CD4-positive, alpha-beta T cell treated with Interferon alpha-2 for 1 hour (primary cell): Measurements from ENCODE around the gene YIF1A.
"Not testable (repeated sequence)": the region's sequence is repeated elsewhere in the genome, so short reads cannot be mapped to it uniquely, and the experiment has no call there.

Experiments
- DNase-seq, 2 donors: peaks; one replicate each; pipeline ENCODE4 v3.0.0-alpha.2; 2020 to 2022

YIF1A gene

GRCh38 chr11:66285250-66285947, 3.5 kb downstream of the YIF1A start:
- DNase-seq, result no peak

- DNase-seq, result no peak
Observed at GRCh38 chr11:66284526-66285078, 4.3 kb downstream of the YIF1A start.

GRCh38 chr11:66283461-66284105, 5.4 kb downstream of the YIF1A start:
- DNase-seq, result no peak

- peak; percentile 99 to 100 for DNase-seq
Observed at GRCh38 chr11:66282468-66283455, 6.2 kb downstream of the YIF1A start.

GRCh38 chr11:66281776-66282467, 7.0 kb downstream of the YIF1A start:
- DNase-seq, result no peak

GRCh38 chr11:66281001-66281400, 7.9 kb downstream of the YIF1A start:
- DNase-seq, result no peak

- DNase-seq, result no peak
Observed at GRCh38 chr11:66280428-66280827, 8.5 kb downstream of the YIF1A start.

GRCh38 chr11:66279092-66279734, 9.7 kb downstream of the YIF1A start:
- no peak for DNase-seq

GRCh38 chr11:66278363-66279091, 10.4 kb downstream of the YIF1A start:
- peak; percentile 39 to 65 for DNase-seq

- DNase-seq, result peak; percentile 16 to 60
Observed at GRCh38 chr11:66277471-66278362, 11.2 kb downstream of the YIF1A start, which contains the start of gene CNIH2. TSS of gene CNIH2 (plus strand) at chr11:66278175. CDS start at chr11:66278457, 282 bp downstream.

GRCh38 chr11:66277064-66277463, 11.9 kb downstream of the YIF1A start:
- DNase-seq, result not testable (repeated sequence)

- DNase-seq, result not testable (repeated sequence)
Observed at GRCh38 chr11:66276619-66277018, 12.3 kb downstream of the YIF1A start.

- no peak for DNase-seq
Observed at GRCh38 chr11:66275984-66276612, 12.8 kb downstream of the YIF1A start.

GRCh38 chr11:66275396-66275795, 13.5 kb downstream of the YIF1A start:
- no peak for DNase-seq

GRCh38 chr11:66274219-66274618, 14.7 kb downstream of the YIF1A start:
- no peak for DNase-seq

- peak; percentile 22 to 58 for DNase-seq
Observed at GRCh38 chr11:66272596-66272995, 16.3 kb downstream of the YIF1A start.

- DNase-seq, result no peak
Observed at GRCh38 chr11:66271816-66272215, 17.1 kb downstream of the YIF1A start.

- no peak for DNase-seq
Observed at GRCh38 chr11:66268952-66269905, 19.7 kb downstream of the YIF1A start.
